ENCODE data around the gene ACOT11.

DNA sequence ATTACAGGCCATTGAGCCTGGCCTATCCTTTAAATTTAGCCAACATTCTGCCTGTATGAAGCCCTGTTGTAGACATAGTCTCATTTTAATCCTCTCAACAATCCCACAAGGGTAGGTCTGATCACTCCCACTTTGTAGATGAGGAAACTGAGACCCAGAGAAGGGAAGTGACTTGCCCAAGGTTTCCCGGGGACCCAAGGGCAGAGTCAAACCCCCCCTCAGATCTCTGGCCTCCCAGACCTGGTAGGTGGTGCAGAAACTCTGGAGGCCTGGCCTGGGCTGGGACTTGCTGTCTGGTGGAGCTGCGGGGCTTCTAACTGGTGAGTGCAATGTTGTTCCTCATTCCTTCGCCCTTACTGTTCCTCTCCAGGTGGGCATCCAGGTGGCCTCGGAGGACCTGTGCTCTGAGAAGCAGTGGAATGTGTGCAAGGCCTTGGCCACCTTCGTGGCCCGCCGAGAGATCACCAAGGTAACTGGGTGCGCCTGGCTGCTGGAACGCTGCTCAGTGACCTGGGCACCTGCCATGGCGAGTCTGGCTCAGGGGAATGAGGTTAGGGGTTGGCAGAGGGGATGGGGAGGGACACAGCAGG is 45.6 kb downstream of the ACOT11 start:
- TF ChIP-seq, protein P1, sequence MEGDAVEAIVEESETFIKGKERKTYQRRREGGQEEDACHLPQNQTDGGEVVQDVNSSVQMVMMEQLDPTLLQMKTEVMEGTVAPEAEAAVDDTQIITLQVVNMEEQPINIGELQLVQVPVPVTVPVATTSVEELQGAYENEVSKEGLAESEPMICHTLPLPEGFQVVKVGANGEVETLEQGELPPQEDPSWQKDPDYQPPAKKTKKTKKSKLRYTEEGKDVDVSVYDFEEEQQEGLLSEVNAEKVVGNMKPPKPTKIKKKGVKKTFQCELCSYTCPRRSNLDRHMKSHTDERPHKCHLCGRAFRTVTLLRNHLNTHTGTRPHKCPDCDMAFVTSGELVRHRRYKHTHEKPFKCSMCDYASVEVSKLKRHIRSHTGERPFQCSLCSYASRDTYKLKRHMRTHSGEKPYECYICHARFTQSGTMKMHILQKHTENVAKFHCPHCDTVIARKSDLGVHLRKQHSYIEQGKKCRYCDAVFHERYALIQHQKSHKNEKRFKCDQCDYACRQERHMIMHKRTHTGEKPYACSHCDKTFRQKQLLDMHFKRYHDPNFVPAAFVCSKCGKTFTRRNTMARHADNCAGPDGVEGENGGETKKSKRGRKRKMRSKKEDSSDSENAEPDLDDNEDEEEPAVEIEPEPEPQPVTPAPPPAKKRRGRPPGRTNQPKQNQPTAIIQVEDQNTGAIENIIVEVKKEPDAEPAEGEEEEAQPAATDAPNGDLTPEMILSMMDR (IDR thresholded peaks at IDR 0.05), result no peak
- TF ChIP-seq POLR2A (IDR thresholded peaks at IDR 0.05), result no peak

Data from breast epithelium (tissue), 3 donors.